PC-9 (cell line): Measurements from ENCODE around the gene MOV10. TPM values are rescaled to one million over a fixed set of nuclear protein-coding genes. Genes with fewer than 3 reads are reported as not detected.
"Not testable (repeated sequence)": the region's sequence is repeated elsewhere in the genome, so short reads cannot be mapped to it uniquely, and the experiment has no call there.

ENCODE experiments used
- BruUV-seq: library from RNA; stranded (reverse); fragments of 400-500 nt; replicated peaks from 2 replicates; lab custom pipeline; 2021; lab: Mats Ljungman, UMichigan
- CTCF ChIA-PET: fragments of 300-600 bp; sonication (Branson Sonifier 250); formaldehyde crosslinking; loops from one replicate; lab custom pipeline; 2022; ENCODE audit warnings: antibody characterized with exemption; lab: Charles Lee
- POLR2A ChIA-PET: fragments of 300-600 bp; sonication (Branson Sonifier 250); formaldehyde crosslinking; loops from one replicate; lab custom pipeline; 2022; ENCODE audit warnings: antibody characterized with exemption; ENCODE audit not compliant: unreplicated experiment; lab: Charles Lee
- DNase-seq, 2 experiments: peaks; one replicate each; pipeline versions ENCODE4 v3.0.0 to v3.0.0-alpha.2; 2015 to 2022; ENCODE audit warnings: mixed read lengths in 1 of 2
- H2AFZ ChIP-seq: fragments of 200-600 bp; sonication (generic); 2 replicates; pipeline ENCODE4 v1.8.1; 2017; ENCODE audit warnings: antibody characterized with exemption
- H3F3A ChIP-seq: fragments of 200-600 bp; sonication (generic); 2 replicates; pipeline ENCODE4 v1.8.1; 2017; ENCODE audit warnings: antibody characterized with exemption, mild to moderate bottlenecking, low read depth; ENCODE audit not compliant: insufficient read depth
- H3K27ac ChIP-seq: fragments of 200-600 bp; sonication (generic); 2 replicates; pipeline ENCODE4 v1.6.1; 2016; ENCODE audit warnings: mixed run types
- H3K27me3 ChIP-seq: fragments of 200-600 bp; sonication (generic); 2 replicates; pipeline ENCODE4 v1.6.1; 2016; ENCODE audit warnings: low read depth, mixed run types; ENCODE audit not compliant: insufficient read depth
- H3K36me3 ChIP-seq: fragments of 200-600 bp; sonication (generic); 2 replicates; pipeline ENCODE4 v1.6.1; 2016; ENCODE audit warnings: low read depth, mixed run types
- H3K4me1 ChIP-seq: fragments of 200-600 bp; sonication (generic); replicated peaks from 2 replicates; pipeline ENCODE4 v1.6.1; 2016; ENCODE audit warnings: mixed run types; ENCODE audit not compliant: insufficient read depth
- H3K4me2 ChIP-seq: fragments of 200-600 bp; sonication (generic); 2 replicates; pipeline ENCODE4 v1.6.1; 2017; ENCODE audit warnings: mixed run types
- H3K4me3 ChIP-seq: fragments of 200-600 bp; sonication (generic); 2 replicates; pipeline ENCODE4 v1.6.1; 2016; ENCODE audit warnings: mixed run types
- H3K79me2 ChIP-seq: fragments of 200-600 bp; sonication (generic); 2 replicates; pipeline ENCODE4 v1.6.1; 2017; ENCODE audit warnings: low read depth, mixed run types
- H3K9me2 ChIP-seq: fragments of 200-600 bp; sonication (generic); 2 replicates; pipeline ENCODE4 v1.8.1; 2017; ENCODE audit warnings: mild to moderate bottlenecking; ENCODE audit not compliant: insufficient read depth
- H3K9me3 ChIP-seq: fragments of 200-600 bp; sonication (generic); 2 replicates; pipeline ENCODE4 v1.8.1; 2016; ENCODE audit warnings: low read depth; ENCODE audit not compliant: insufficient read depth
- H4K20me1 ChIP-seq: fragments of 200-600 bp; sonication (generic); 2 replicates; pipeline ENCODE4 v1.8.1; 2017; ENCODE audit not compliant: insufficient read depth
- CTCF ChIP-seq: fragments of 200-600 bp; sonication (generic); conservative IDR thresholded peaks from 2 replicates; pipeline ENCODE4 v1.6.1; 2017; ENCODE audit warnings: mixed run types, antibody characterized with exemption, mild to moderate bottlenecking, moderate library complexity
- EZH2 ChIP-seq: fragments of 200-600 bp; sonication (generic); IDR thresholded peaks from 2 replicates; pipeline ENCODE4 v1.8.0; 2017; ENCODE audit warnings: antibody characterized with exemption, low read depth
- intact Hi-C: fragments of 100-400 bp; cut with micrococcal nuclease; formaldehyde crosslinking; loops from one replicate; pipeline ENCODE4 v1.10.0; 2022; ENCODE audit not compliant: unreplicated experiment
- total RNA-seq: library from RNA; stranded (reverse); gene quantifications from 2 replicates; pipeline ENCODE4 v1.2.3, GENCODE V29; 2021

MOV10 gene
- total RNA-seq, 1 experiment from 2014 or later: 73.7 TPM

GRCh38 chr1:112718691-112719418, 44.4 kb downstream of the MOV10 start:
- Histone ChIP-seq H3K9me3 (no peaks in the 10 kb centered on the region), H3K36me3 (no peaks in the 10 kb centered on the region), H2AFZ (peak overlapping the region; percentile 78; the same call in 1 of the 2 replicates), H3K27ac (no peak overlapping the region), H3K4me1 (peaks cover 13% of the 10 kb centered on the region), H3K4me2 (peak overlapping the region; percentile 81), H3K79me2 (no peaks in the 10 kb centered on the region), H3K9me2 (no peaks in the 10 kb centered on the region), H3K4me3 (peak overlapping the region; percentile 42; the same call in 1 of the 2 replicates), H4K20me1 (no peaks in the 10 kb centered on the region), H3F3A (peaks cover 14% of the 10 kb centered on the region), H3K27me3 (no peaks in the 10 kb centered on the region)
- BruUV-seq: no TSS peak
- DNase-seq: peak; percentile 55 to 78
- POLR2A ChIA-PET: no interaction called here
- CTCF ChIA-PET: interaction anchor here (0.5 to 2.3 kb wide), 5 partner anchors 16 to 355 kb away, joined by 3 to 18 read pairs (median 10); partner anchors contain the start of gene LRIG2
- no peak for TF ChIP-seq EZH2
- TF ChIP-seq CTCF: peak; percentile 93
- intact Hi-C loops: loop anchor here (1.0 to 5.0 kb wide), 7 partner anchors 85 to 958 kb away; partner anchors contain the start of genes LRIG2, MAGI3 and SLC16A1

- Histone ChIP-seq H3K27ac (no peak overlapping the region), H3K27me3 (no peaks in the 10 kb centered on the region), H3K4me2 (no peak overlapping the region), H3K36me3 (no peaks in the 10 kb centered on the region), H3K9me2 (no peaks in the 10 kb centered on the region), H3F3A (peaks cover 14% of the 10 kb centered on the region), H3K4me1 (peaks cover 6% of the 10 kb centered on the region), H2AFZ (no peak overlapping the region), H3K9me3 (no peaks in the 10 kb centered on the region), H4K20me1 (no peaks in the 10 kb centered on the region), H3K79me2 (no peaks in the 10 kb centered on the region), H3K4me3 (no peak overlapping the region)
- POLR2A ChIA-PET: no interaction called here
- CTCF ChIA-PET: interaction anchor here (1.9 to 2.3 kb wide), 2 partner anchors 86 to 354 kb away, joined by 10 to 15 read pairs; partner anchors contain the start of gene LRIG2
- intact Hi-C loops: loop anchor here (2.0 to 5.0 kb wide), 6 partner anchors 148 to 958 kb away; partner anchors contain the start of genes LRIG2, MAGI3 and SLC16A1
- TF ChIP-seq CTCF: no peak
- TF ChIP-seq EZH2: no peak
- no peak for DNase-seq
- no TSS peak for BruUV-seq
These were observed 45.2 kb downstream of the MOV10 start for GRCh38 chr1:112719706-112720105.

GRCh38 chr1:112720800-112721199, 46.3 kb downstream of the MOV10 start:
- H4K20me1 ChIP-seq: no peaks in the 10 kb centered on the region
- no peaks in the 10 kb centered on the region for H3K27me3 ChIP-seq
- no peaks in the 10 kb centered on the region for H3K9me2 ChIP-seq
- no peak overlapping the region for H3K27ac ChIP-seq
- no TSS peak for BruUV-seq
- H2AFZ ChIP-seq: no peak overlapping the region
- CTCF ChIA-PET: interaction anchor here (0.5 to 0.7 kb wide), 4 partner anchors 10 to 348 kb away, joined by 3 to 9 read pairs (median 5); no protein-coding TSS in a partner anchor
- peaks cover 4% of the 10 kb centered on the region for H3K4me1 ChIP-seq
- no peak for TF ChIP-seq EZH2
- TF ChIP-seq CTCF: no peak
- DNase-seq: no peak
- peaks cover 12% of the 10 kb centered on the region for H3F3A ChIP-seq
- no peaks in the 10 kb centered on the region for H3K79me2 ChIP-seq
- POLR2A ChIA-PET: interaction anchor here (0.7 kb wide), 1 partner anchor 1209 kb away, joined by 6 read pairs; no protein-coding TSS in a partner anchor
- H3K4me2 ChIP-seq: no peak overlapping the region
- intact Hi-C loops: no loop called here
- no peaks in the 10 kb centered on the region for H3K36me3 ChIP-seq
- no peaks in the 10 kb centered on the region for H3K9me3 ChIP-seq
- H3K4me3 ChIP-seq: no peak overlapping the region

GRCh38 chr1:112721294-112721693, 46.8 kb downstream of the MOV10 start:
- H3K27ac ChIP-seq, H3K4me1 ChIP-seq, H3F3A ChIP-seq, H2AFZ ChIP-seq, BruUV-seq, H4K20me1 ChIP-seq, intact Hi-C loops, H3K4me3 ChIP-seq, H3K79me2 ChIP-seq, H3K27me3 ChIP-seq, H3K9me2 ChIP-seq, H3K36me3 ChIP-seq, H3K4me2 ChIP-seq, H3K9me3 ChIP-seq, DNase-seq: not testable (repeated sequence)
- ChIA-PET CTCF (interaction anchor here (0.6 to 0.7 kb wide), 2 partner anchors 17 to 86 kb away, joined by 3 to 9 read pairs; no protein-coding TSS in a partner anchor), POLR2A (interaction anchor here (0.7 kb wide), 1 partner anchor 1209 kb away, joined by 6 read pairs; no protein-coding TSS in a partner anchor)
